DND-41 (cell line): ENCODE measurements around the gene FLT4.

Experiments
- ATAC-seq: fragments of 200-7000 bp; cut with Tn5 transposase; 3 replicates; pipeline ENCODE4 v1.9.1; 2021; ENCODE audit warnings: low read depth; ENCODE audit not compliant: insufficient read depth
- DNase-seq: peaks from one replicate; pipeline ENCODE4 v3.0.0-alpha.2; 2020
- H2AFZ ChIP-seq: 2 replicates; pipeline ENCODE4 v1.6.0; 2012; ENCODE audit warnings: low read depth, low read length
- H3K27ac ChIP-seq: 2 replicates; pipeline ENCODE4 v1.5.1; 2012; ENCODE audit warnings: low read length, inconsistent platforms
- H3K27me3 ChIP-seq: fragments of 200-600 bp; sonication (generic); 2 replicates; pipeline ENCODE4 v1.6.0; 2012; ENCODE audit warnings: low read length, mild to moderate bottlenecking, inconsistent platforms; ENCODE audit not compliant: insufficient read depth, poor library complexity
- H3K36me3 ChIP-seq: 2 replicates; pipeline ENCODE4 v1.5.1; 2012; ENCODE audit warnings: low read length, inconsistent platforms; ENCODE audit not compliant: insufficient read depth
- H3K4me1 ChIP-seq: 2 replicates; pipeline ENCODE4 v1.5.1; 2012; ENCODE audit warnings: mild to moderate bottlenecking, low read length; ENCODE audit not compliant: insufficient read depth
- H3K4me2 ChIP-seq: 2 replicates; pipeline ENCODE4 v1.6.0; 2012; ENCODE audit warnings: mild to moderate bottlenecking, moderate library complexity, low read length, inconsistent platforms; ENCODE audit not compliant: insufficient read depth
- H3K4me3 ChIP-seq, 2 experiments: fragments of 200-600 bp in 1 of 2; shearing (Covaris generic) in 1 of 2; 2 replicates each; pipeline ENCODE4 v1.5.1; 2012 to 2016; ENCODE audit warnings: inconsistent platforms in 2 of 2, low read length in 2 of 2, mild to moderate bottlenecking in 2 of 2, low read depth in 1 of 2, moderate library complexity in 1 of 2
- H3K79me2 ChIP-seq: 2 replicates; pipeline ENCODE4 v1.6.0; 2012; ENCODE audit warnings: low read length, inconsistent platforms; ENCODE audit not compliant: insufficient read depth
- H3K9ac ChIP-seq: 2 replicates; pipeline ENCODE4 v1.6.0; 2012; ENCODE audit warnings: low read depth, mild to moderate bottlenecking, inconsistent platforms, low read length, moderate library complexity
- H3K9me3 ChIP-seq: 2 replicates; pipeline ENCODE4 v1.5.1; 2012; ENCODE audit warnings: low read length, moderate library complexity, mild to moderate bottlenecking, inconsistent platforms; ENCODE audit not compliant: insufficient read depth, severe bottlenecking
- H4K20me1 ChIP-seq: 2 replicates; pipeline ENCODE4 v1.6.0; 2012; ENCODE audit warnings: low read length; ENCODE audit not compliant: insufficient read depth
- CTCF ChIP-seq: IDR thresholded peaks from 2 replicates; pipeline ENCODE4 v1.5.1; 2012; ENCODE audit warnings: borderline replicate concordance, low read length, moderate library complexity, mild to moderate bottlenecking; ENCODE audit not compliant: poor library complexity, severe bottlenecking; ENCODE audit errors: extremely low read depth
- EZH2 ChIP-seq: IDR thresholded peaks from 3 replicates; pipeline ENCODE4 v1.6.1; 2012; ENCODE audit warnings: borderline replicate concordance, low read depth, mild to moderate bottlenecking, moderate library complexity, low read length, inconsistent platforms; ENCODE audit not compliant: severe bottlenecking

Gene FLT4

GRCh38 chr5:180645274-180646204, 3.9 kb downstream of the FLT4 start:
- no peak for ATAC-seq
- Histone ChIP-seq H3K4me3 (no peak overlapping the region), H3K4me2 (no peak overlapping the region), H4K20me1 (peaks cover 17% of the 10 kb centered on the region), H3K9me3 (no peaks in the 10 kb centered on the region), H3K27ac (no peak overlapping the region), H3K36me3 (no peaks in the 10 kb centered on the region), H3K4me1 (peaks cover 20% of the 10 kb centered on the region), H3K79me2 (no peaks in the 10 kb centered on the region), H3K9ac (no peak overlapping the region), H3K27me3 (peaks cover 31% of the 10 kb centered on the region), H2AFZ (no peak overlapping the region)
- TF ChIP-seq EZH2 (no peak), CTCF (no peak)
- no peak for DNase-seq

GRCh38 chr5:180644825-180645273, 4.6 kb downstream of the FLT4 start:
- Histone ChIP-seq H3K36me3 (no peaks in the 10 kb centered on the region), H3K4me1 (peaks cover 13% of the 10 kb centered on the region), H3K9me3 (no peaks in the 10 kb centered on the region), H3K27ac (no peak overlapping the region), H4K20me1 (peaks cover 17% of the 10 kb centered on the region), H3K79me2 (no peaks in the 10 kb centered on the region), H3K9ac (no peak overlapping the region), H3K27me3 (peaks cover 24% of the 10 kb centered on the region), H3K4me3 (no peak overlapping the region), H2AFZ (no peak overlapping the region), H3K4me2 (no peak overlapping the region)
- ATAC-seq (no peak), DNase-seq (no peak)
- no peak for TF ChIP-seq EZH2
- TF ChIP-seq CTCF = no peak

- TF ChIP-seq CTCF (no peak), EZH2 (no peak)
- ATAC-seq (no peak), DNase-seq (no peak)
- Histone ChIP-seq H2AFZ (no peak overlapping the region), H3K4me3 (no peak overlapping the region), H3K27ac (no peak overlapping the region), H3K27me3 (peaks cover 19% of the 10 kb centered on the region), H3K36me3 (no peaks in the 10 kb centered on the region), H4K20me1 (peaks cover 17% of the 10 kb centered on the region), H3K9me3 (no peaks in the 10 kb centered on the region), H3K9ac (no peak overlapping the region), H3K4me2 (no peak overlapping the region), H3K4me1 (peaks cover 9% of the 10 kb centered on the region), H3K79me2 (no peaks in the 10 kb centered on the region)
These were observed 5.1 kb downstream of the FLT4 start for GRCh38 chr5:180644129-180644824.
